K562 (cell line): Measurements from ENCODE around the gene CXXC4. TPM values are rescaled to one million over a fixed set of nuclear protein-coding genes. Genes with fewer than 3 reads are reported as not detected.

Experiments
- RBBP5 ChIP-seq: fragments of 200-600 bp; sonication (generic); IDR thresholded peaks from 2 replicates; pipeline ENCODE4 v1.6.1; 2012; ENCODE audit warnings: borderline replicate concordance, mild to moderate bottlenecking, low read length, control low read depth, inconsistent platforms; ENCODE audit not compliant: insufficient read depth, poor library complexity, severe bottlenecking
- ZBTB40 ChIP-seq, 2 experiments: fragments of 450-650 bp in 1 of 2; sonication (generic) in 1 of 2; formaldehyde crosslinking in 1 of 2; IDR thresholded peaks; 2 replicates each; pipeline versions ENCODE4 v1.7.1 to v1.9.0; 2016 to 2022; ENCODE audit warnings: inconsistent platforms in 1 of 2, mild to moderate bottlenecking in 1 of 2, missing genetic modification reagents in 1 of 2
- polyA plus RNA-seq, 8 experiments: library from polyadenylated mRNA; depleted of rRNA in 4 of 8; stranded (reverse) in 5 of 8; unstranded in 3 of 8; fragments of >200 nt; fragmentation: Nextera tagmentation in 2 of 8; fragmentation: Illumina TruSeq in 1 of 8; extraction: Ambion mirVana in 2 of 8; extraction: Trizol in 1 of 8; gene quantifications; 2 replicates each; pipeline versions ENCODE4 v1.2.1 to v1.2.3, GENCODE V29; 2011 to 2014; ENCODE audit warnings: inconsistent platforms in 1 of 8, missing spikeins in 1 of 8
- total RNA-seq, 7 experiments: library from RNA; depleted of rRNA in 6 of 7; stranded (reverse); fragments of >200 nt in 6 of 7; fragmentation: Illumina TruSeq in 2 of 7; extraction: Trizol in 2 of 7; gene quantifications; 2 replicates each; pipeline versions ENCODE4 v1.2.1 to v1.2.3, GENCODE V29; 2011 to 2021; ENCODE audit warnings: low replicate concordance in 1 of 7

The CXXC4 gene
- total and polyA plus RNA-seq, 9 of the 15 experiments (the other 6 are each of a cell fraction or from before 2014, with no cell fraction given) = not detected

- no peak for TF ChIP-seq ZBTB40 (IDR thresholded peaks at IDR 0.05)
- TF ChIP-seq ZBTB40 (CRISPR knock-in tag; IDR thresholded peaks at IDR 0.05) = no peak
- no peak for TF ChIP-seq RBBP5
These were observed 69.7 kb downstream of the CXXC4 start (continued) for GRCh38 chr4:104424989-104425388.
